GM19193 (cell line): ENCODE results near the gene HDGFL3.

Experiments
- POLR2A ChIP-seq: IDR thresholded peaks from 4 replicates; pipeline ENCODE4 v1.6.1; 2011; ENCODE audit not compliant: insufficient read depth, insufficient read length; ENCODE audit errors: extremely low read depth

Gene HDGFL3

DNA sequence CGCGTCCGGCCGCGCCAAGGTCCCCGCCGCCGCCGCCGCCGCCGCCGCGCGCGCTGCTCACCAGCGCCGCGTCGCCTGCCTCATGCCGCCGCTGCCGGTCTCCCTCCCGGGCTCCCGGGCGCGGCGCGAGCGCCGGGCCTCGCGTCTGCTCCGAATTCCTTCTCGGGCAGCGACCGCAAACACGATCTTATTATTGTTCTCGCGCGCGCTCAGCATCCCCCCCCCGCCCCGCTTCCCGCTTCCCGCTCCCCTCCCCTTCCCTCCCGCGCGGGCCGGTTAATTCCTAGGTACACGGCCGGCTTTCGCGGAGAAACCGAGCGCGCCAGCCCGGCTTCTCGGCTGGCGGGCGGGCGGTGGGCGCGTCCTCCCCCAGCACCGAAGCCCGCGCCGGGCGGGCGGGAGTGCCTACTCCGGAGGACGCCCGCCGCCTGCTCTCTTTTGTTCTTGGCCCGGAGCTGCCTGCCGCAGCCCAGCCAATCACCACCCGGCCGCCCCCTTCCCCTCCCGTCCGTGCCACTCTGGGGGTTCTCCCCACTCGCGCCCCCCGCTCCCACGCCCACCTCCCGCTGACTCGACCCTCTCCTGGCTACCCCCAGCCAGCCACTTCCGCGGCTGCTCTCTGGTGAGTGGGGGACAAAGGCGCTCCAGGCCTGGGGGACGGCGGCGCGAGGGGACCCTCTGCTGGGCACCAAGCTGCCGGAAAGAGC lies at the start of gene HDGFL3:
Gene HDGFL3 (minus strand): TSS at position 164 of the 707 bp plus-strand sequence. CDS start 409 bp downstream, outside the sequence.
- no peak for TF ChIP-seq POLR2A

DNA sequence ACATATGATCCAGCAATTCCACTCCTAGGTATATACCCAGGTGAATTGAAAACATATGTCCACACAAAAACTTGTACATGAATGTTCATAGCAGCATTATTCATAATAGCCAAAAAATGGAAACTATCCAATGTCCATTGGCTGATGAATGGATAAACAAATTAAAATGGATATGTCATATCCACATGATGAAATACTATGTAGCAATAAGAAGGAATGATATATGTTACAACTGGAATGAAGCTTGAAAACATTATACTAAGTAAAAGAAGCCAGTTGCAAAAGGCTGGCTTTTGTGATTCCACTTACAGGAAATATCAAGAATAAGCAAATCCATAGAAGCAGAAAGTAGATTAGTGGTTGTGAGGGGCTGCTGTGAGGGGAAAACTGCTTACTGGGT lies 43.2 kb upstream of the HDGFL3 start:
- no peak for TF ChIP-seq POLR2A

DNA sequence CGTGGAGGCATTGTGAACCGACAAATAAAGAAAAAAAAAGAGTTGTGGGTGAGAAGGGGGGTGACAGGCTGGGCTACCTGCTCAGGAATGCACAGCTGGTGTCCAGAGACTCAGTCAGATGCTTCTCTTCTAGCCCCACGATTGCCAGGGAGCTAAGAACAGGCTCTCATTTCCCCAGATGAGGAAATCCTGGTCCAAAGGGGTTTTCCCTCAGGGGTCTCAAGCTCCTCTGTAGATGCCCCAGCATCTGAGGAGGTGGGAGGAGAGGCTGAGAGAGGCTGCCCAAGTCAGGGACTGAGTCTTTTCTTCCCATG lies 41.4 kb upstream of the HDGFL3 start:
- TF ChIP-seq POLR2A, result no peak

DNA sequence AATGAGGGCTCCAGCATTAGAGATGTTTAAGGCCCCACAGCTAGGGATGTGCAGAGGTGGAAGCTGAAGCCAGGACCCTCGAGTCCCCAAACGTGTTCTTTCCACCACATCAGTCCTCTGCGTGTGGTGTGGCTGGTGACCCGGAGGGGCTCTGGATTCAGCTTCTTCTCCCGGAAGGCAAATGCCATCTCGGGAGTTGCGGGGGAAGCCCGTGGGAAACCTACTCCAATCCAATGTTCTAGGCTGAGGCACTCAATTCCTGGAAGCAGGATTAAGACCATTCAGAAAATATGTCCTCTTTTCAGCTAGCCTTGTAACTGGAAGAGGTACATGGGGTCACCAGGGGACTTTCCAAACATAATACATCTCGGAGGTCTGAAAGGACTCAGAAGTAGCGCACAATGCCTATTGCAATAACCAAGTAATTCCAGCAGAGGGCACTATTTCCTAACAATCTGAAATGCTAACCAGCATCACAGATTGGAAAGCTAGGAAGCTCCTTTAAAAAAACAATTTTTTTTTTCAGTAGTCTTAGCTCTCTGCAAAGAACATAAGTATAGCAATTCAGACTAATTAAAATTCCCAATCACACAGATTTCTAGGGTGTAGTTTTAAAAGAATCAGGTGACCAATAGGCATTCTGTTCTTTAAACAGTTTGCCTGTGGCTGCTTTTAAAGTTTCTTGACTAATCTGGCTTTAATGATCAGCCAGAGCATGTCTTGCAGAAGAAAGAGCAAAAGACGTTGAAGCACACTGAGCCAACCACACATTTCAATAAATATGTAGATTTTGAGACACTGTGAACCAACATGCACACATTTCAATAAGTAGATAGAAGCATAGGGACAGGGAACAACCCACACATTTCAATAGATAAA lies 40.8 kb upstream of the HDGFL3 start:
- TF ChIP-seq POLR2A, result no peak

DNA sequence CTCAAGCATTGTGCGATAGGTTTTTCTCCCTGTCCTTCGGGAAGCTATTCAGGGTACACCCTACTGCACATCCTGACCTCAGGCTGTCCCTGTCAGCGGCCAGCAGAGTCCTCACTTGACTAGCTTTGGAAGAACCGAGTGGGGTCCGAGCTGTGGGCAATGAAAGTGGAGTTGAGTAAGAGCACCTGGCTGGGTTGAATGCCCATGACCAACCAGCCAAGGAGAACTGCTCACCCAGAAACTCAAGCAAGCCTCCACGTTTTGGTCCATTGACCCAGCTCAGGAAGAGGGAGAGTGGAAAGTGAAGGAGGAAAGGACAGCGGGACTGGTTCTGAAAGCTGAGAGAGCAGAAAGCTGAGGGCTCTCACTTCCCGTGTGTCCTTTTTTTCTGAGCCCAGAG lies 36.0 kb upstream of the HDGFL3 start:
- TF ChIP-seq POLR2A, result no peak

DNA sequence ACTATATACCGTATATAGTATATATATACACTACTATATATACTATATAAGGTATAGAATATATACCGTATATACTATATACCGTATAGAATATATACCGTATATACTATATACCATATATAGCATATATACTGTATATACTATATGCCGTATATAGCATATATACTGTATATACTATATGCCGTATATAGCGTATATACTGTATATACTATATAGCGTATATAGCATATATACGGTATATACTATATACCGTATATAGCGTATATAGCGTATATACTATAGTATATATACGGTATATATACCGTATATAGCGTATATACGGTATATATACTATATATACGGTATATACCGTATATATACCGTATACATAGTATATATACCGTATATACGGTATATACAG lies 22.6 kb upstream of the HDGFL3 start:
- no peak for TF ChIP-seq POLR2A

DNA sequence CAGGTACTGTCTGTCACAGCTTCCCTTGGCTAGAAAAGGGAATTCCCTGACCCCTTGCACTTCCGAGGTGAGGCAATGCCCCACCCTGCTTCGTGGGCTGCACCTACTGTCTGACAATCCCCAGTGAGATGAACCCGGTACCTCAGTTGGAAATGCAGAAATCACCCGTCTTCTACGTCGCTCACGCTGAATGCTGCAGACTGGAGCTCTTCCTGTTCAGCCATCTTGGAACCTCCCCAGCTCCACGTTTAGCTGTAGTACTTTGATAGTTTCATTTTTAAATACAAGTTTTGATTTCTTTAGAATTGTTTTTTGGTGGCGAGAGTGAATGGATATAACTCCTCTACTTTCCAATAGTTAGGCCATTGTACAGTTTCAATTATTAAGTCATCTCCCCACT lies 17.8 kb upstream of the HDGFL3 start:
- no peak for TF ChIP-seq POLR2A

DNA sequence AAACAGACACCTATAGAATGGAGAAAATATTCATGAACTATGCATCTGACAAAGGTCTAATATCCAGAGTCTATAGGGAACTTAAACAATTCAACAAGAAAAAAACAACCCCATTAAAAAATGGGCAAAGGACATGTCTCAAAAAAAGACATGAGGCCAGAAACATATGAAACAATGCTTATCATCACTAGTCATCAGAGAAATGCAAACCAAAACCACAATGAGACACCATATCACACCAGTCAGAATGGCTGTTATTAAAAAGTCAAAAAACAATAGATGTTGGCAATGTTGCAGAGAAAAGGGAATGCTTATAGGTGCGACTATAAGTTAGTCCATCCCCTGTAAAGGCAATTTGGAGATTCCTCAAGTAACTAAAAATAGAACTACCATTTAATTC lies 11.4 kb upstream of the HDGFL3 start:
- TF ChIP-seq POLR2A, result no peak

DNA sequence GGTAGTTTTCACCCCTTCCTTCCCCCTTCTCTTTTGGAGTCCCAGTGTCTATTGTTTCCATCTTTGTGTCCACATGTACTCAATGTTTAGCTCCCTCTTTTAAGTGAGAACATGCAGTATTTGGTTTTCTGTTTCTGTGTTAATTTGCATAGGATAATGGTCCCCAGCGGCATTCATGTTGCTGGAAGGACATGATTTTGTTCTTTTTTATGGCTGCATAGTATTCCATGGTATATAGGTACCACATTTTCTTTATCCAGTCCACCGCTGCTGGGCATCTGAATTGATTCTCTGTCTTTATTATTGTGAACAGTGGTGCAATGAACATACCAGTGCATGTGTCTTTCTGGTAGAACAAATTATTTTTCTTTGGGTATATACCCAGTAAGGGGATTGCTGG lies 7.7 kb upstream of the HDGFL3 start:
- no peak for TF ChIP-seq POLR2A

DNA sequence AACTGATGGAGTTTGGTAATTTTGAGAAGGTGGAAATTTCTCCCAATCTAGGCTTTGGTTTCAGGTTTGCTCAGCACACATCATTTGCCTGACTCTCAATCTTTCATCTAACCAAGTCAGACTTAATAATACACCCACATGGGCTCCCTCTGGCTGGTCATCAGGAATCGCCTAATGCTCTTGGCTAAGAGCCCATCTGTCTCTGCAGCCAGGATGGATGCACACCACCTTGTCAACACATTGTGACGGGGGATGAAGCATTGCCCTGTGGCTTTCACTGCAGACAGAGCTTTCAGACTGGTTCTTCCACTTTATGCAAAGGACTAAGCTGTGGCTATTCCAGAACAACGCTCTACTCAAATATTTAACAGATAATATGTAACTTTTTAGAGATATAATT lies 3.0 kb upstream of the HDGFL3 start:
- TF ChIP-seq POLR2A, result no peak

DNA sequence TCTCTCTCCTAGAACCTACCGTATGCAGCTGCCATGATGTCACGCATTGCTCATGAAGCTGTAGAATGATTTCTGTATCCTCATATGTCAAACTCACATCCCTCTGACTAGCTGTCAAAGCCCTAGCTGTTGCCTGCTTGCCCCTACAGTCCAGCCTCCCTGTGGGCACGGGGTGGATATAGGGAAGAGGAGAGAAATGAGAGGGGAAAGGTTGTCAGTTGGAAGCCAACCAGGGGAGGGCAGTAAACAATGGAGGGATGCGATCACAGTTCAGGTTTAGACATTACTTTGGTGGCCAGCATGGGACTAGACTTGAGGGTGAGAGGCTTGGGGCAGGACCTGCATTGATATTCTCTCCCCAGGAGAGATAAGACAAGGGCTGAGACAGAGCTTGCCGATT lies 1.7 kb upstream of the HDGFL3 start:
- TF ChIP-seq POLR2A, result no peak

DNA sequence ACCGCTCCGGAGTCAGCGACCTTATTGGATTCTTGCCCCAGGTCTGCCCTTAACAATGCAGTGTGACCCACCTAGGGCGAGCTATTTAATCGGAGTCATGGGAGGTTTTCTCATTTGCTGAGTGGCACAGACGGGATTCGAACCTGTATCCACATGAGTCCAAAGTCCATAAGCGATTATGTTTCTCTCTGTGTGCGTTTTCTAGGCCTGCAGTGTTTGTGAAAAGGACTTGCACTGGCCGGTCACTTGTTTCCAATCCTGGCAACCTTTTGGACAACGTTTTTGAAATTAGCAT lies 691 bp upstream of the HDGFL3 start:
- no peak for TF ChIP-seq POLR2A

DNA sequence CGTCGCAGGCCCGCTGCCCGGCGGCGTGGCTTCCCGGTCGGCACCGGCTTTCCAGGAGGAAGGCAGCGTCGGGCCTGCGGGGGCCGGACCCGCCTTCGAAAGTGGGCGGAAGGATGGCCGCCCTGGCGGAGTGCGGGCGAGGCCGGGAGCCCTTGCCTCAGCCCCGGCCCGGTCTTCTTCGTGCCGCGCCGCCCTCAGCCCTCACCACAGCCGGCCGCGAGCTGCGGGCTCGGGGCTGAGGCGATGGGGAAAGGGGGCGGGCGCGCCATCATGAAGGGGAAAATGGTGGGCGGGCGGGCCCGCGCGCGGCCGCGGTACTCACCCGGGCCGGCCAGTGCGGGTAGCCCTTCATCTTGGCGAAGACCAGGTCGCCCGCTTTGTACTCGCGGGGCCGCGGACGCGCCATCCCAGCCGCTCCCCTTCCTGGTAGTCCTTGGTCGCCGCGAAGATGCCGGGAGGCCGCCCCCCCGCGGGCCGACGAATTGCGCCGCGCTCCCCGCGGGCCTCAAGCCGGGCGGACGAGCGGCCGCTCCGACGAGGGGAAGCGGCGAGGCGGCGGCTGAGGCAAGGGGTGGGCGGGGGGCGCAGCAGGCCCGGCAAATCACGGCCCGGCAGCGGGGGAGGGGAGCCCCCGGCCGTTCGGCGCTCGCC lies 489 bp downstream of the HDGFL3 start:
- TF ChIP-seq POLR2A, result no peak

DNA sequence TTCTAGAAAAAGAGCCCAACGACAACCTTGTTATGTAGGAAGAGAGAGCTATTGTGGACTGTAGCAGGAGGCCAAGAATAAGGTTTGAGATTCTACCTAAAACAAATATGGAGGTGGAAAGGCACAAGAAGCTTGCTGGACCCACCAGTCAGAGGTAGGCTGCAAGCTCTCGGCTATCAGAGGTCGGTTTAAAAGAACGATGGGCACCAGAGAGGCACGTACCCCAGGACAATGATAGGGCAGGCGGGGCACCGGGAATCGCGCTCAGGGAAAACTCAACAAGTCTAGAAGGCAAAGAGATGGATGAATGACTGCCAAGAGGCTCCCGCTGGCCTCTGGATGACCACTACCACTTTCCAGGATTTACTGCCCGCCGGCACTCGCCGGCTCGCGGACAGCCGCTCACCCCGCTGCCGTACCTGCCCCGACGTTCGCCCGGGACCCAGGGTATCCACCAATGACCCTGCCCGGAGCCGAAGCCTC lies 1.1 kb downstream of the HDGFL3 start:
- no peak for TF ChIP-seq POLR2A

DNA sequence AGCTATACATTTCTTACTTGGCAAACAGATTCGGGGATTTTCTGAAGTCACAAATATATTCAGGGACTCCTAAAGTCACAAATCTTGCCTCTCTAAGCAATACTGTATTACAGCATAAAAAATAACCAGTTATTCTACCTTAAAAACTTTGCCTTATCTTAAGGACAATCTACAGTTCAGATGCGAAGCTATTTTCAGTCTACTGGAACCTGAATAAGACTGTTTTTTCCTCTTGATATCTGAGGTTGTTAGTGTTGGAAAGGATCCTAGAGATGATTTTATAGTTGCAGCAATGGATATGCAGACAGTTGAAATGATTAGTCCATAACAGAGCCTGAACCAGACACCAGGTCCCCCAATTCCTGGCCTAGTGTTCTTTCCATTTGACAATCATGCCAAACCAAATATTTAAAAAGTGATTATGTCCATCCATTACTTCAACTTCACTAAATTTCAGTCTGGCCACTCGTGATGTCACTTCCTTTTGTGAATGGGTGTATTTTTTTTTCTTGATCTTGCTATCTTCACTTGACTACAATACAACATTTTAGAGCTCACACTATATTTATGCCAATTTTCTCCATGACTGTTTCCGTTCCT lies 1.8 kb downstream of the HDGFL3 start:
- TF ChIP-seq POLR2A, result no peak
